Measurements from ENCODE around the gene AKR7A3.
"Not testable (repeated sequence)": the region's sequence is repeated elsewhere in the genome, so short reads cannot be mapped to it uniquely, and the experiment has no call there.

AKR7A3 gene

GRCh38 chr1:19288324-19289241 is at the start of gene AKR7A3:
AKR7A3 (minus strand) TSS chr1:19288770; CDS start chr1:19288709, 61 bp downstream.
- DNase-seq: not testable (repeated sequence)

GRCh38 chr1:19338323-19338762 is 49.8 kb upstream of the AKR7A3 start:
- DNase-seq: no peak

- DNase-seq: no peak
These were observed 48.7 kb upstream of the AKR7A3 start for GRCh38 chr1:19337289-19337688.

GRCh38 chr1:19336543-19336942 is 48.0 kb upstream of the AKR7A3 start:
- no peak for DNase-seq

GRCh38 chr1:19333587-19334354 is 45.2 kb upstream of the AKR7A3 start:
- DNase-seq: no peak

- no peak for DNase-seq
These were observed 44.3 kb upstream of the AKR7A3 start for GRCh38 chr1:19332832-19333231.

- DNase-seq: no peak
These were observed 42.8 kb upstream of the AKR7A3 start for GRCh38 chr1:19331262-19331878.

- DNase-seq: no peak
These were observed 42.0 kb upstream of the AKR7A3 start for GRCh38 chr1:19330449-19331135.

GRCh38 chr1:19329611-19330010 is 41.0 kb upstream of the AKR7A3 start:
- DNase-seq: no peak

GRCh38 chr1:19329188-19329587 is 40.6 kb upstream of the AKR7A3 start:
- no peak for DNase-seq

GRCh38 chr1:19328486-19328885 is 39.9 kb upstream of the AKR7A3 start:
- DNase-seq: no peak

GRCh38 chr1:19327736-19328135 is 39.2 kb upstream of the AKR7A3 start:
- DNase-seq: no peak

GRCh38 chr1:19327301-19327700 is 38.7 kb upstream of the AKR7A3 start:
- no peak for DNase-seq

GRCh38 chr1:19326748-19327065 is 38.1 kb upstream of the AKR7A3 start:
- DNase-seq: no peak

- no peak for DNase-seq
These were observed 37.6 kb upstream of the AKR7A3 start for GRCh38 chr1:19325958-19326747.

GRCh38 chr1:19325368-19325957 is 36.9 kb upstream of the AKR7A3 start:
- no peak for DNase-seq

GRCh38 chr1:19324665-19324990 is 36.1 kb upstream of the AKR7A3 start:
- no peak for DNase-seq

- DNase-seq: no peak
These were observed 35.6 kb upstream of the AKR7A3 start for GRCh38 chr1:19323987-19324664.

- DNase-seq: no peak
These were observed 33.9 kb upstream of the AKR7A3 start for GRCh38 chr1:19322481-19322880.

GRCh38 chr1:19321071-19321470 is 32.5 kb upstream of the AKR7A3 start:
- DNase-seq: no peak

- DNase-seq: no peak
These were observed 30.6 kb upstream of the AKR7A3 start for GRCh38 chr1:19319196-19319595.

Measured in NCI-H2227 treated with DMSO at 0.1 percent for 48 hours (cell line).